IMR-90 (cell line): ENCODE data around the gene BMP8A. TPM values are rescaled to one million over a fixed set of nuclear protein-coding genes. Genes with fewer than 3 reads are reported as not detected.
A peak's percentile ranks its signal among the peaks of the same experiment; 100 is the strongest.

Experiments
- ATAC-seq: fragments of 200-7000 bp; cut with Tn5 transposase; 2 replicates; pipeline ENCODE4 v1.9.1; 2020; ENCODE audit warnings: low read depth, mild to moderate bottlenecking, moderate library complexity
- BruUV-seq: library from RNA; stranded (reverse); fragments of 400-500 nt; replicated peaks from 2 replicates; lab custom pipeline; 2021; lab: Mats Ljungman, UMichigan
- CTCF ChIA-PET: fragments of 300-600 bp; formaldehyde crosslinking; extraction: SDS; loops from one replicate; lab custom pipeline; 2021; ENCODE audit warnings: antibody characterized with exemption; lab: Yijun Ruan, JAX
- POLR2A ChIA-PET: fragments of 300-600 bp; sonication (Branson Sonifier 250); formaldehyde crosslinking; loops from one replicate; lab custom pipeline; 2022; ENCODE audit warnings: antibody characterized with exemption; ENCODE audit not compliant: unreplicated experiment; lab: Charles Lee
- DNase-seq: peaks from one replicate; pipeline ENCODE4 v3.0.0; 2013
- H2AFZ ChIP-seq: replicated peaks from 2 replicates; pipeline ENCODE3; 2013; ENCODE audit warnings: low read length, mild to moderate bottlenecking; ENCODE audit not compliant: poor library complexity
- H2AK5ac ChIP-seq: 2 replicates; pipeline ENCODE4 v1.6.1; 2013; ENCODE audit warnings: low read depth, low read length, inconsistent platforms
- H2AK9ac ChIP-seq: replicated peaks from 2 replicates; pipeline ENCODE3; 2013; ENCODE audit warnings: mild to moderate bottlenecking, low read depth, low read length, moderate library complexity; ENCODE audit not compliant: poor library complexity
- H2BK120ac ChIP-seq: 2 replicates; pipeline ENCODE4 v1.6.1; 2013; ENCODE audit warnings: low read depth, low read length, inconsistent platforms
- H2BK15ac ChIP-seq: 3 replicates; pipeline ENCODE4 v1.6.1; 2013; ENCODE audit warnings: low read depth, low read length, inconsistent platforms
- H2BK20ac ChIP-seq: 2 replicates; pipeline ENCODE4 v1.6.1; 2013; ENCODE audit warnings: low read depth, mild to moderate bottlenecking, inconsistent platforms, low read length, moderate library complexity
- H2BK5ac ChIP-seq: 2 replicates; pipeline ENCODE4 v1.6.1; 2013; ENCODE audit warnings: mild to moderate bottlenecking, low read depth, low read length, inconsistent platforms; ENCODE audit not compliant: poor library complexity, severe bottlenecking
- H3K14ac ChIP-seq: replicated peaks from 2 replicates; pipeline ENCODE4 v1.6.1; 2013; ENCODE audit warnings: low read depth, low read length, inconsistent platforms
- H3K18ac ChIP-seq: 2 replicates; pipeline ENCODE4 v1.6.1; 2013; ENCODE audit warnings: low read depth, low read length, control low read depth
- H3K23ac ChIP-seq: 2 replicates; pipeline ENCODE4 v1.6.1; 2013; ENCODE audit warnings: low read depth, low read length, inconsistent platforms
- H3K27ac ChIP-seq: 2 replicates; pipeline ENCODE4 v1.5.1; 2013; ENCODE audit warnings: mild to moderate bottlenecking, control low read depth, low read length; ENCODE audit not compliant: insufficient read depth
- H3K27me3 ChIP-seq: 2 replicates; pipeline ENCODE4 v1.6.1; 2013; ENCODE audit warnings: low read length; ENCODE audit not compliant: control insufficient read depth, insufficient read depth
- H3K36me3 ChIP-seq: 2 replicates; pipeline ENCODE4 v1.6.1; 2013; ENCODE audit warnings: low read length, mixed read lengths; ENCODE audit not compliant: control insufficient read depth, insufficient read depth
- H3K4ac ChIP-seq: 2 replicates; pipeline ENCODE4 v1.6.1; 2013; ENCODE audit warnings: low read depth, low read length, inconsistent platforms
- H3K4me1 ChIP-seq: 2 replicates; pipeline ENCODE4 v1.6.1; 2013; ENCODE audit warnings: low read length, mixed read lengths; ENCODE audit not compliant: control insufficient read depth, insufficient read depth
- H3K4me2 ChIP-seq: 2 replicates; pipeline ENCODE4 v1.6.1; 2013; ENCODE audit warnings: low read depth, mild to moderate bottlenecking, control low read depth, low read length, moderate library complexity
- H3K4me3 ChIP-seq: 2 replicates; pipeline ENCODE4 v1.5.1; 2013; ENCODE audit warnings: low read depth, mild to moderate bottlenecking, control low read depth, low read length, moderate library complexity; ENCODE audit not compliant: insufficient read depth
- H3K56ac ChIP-seq: 2 replicates; pipeline ENCODE4 v1.6.1; 2013; ENCODE audit warnings: low read length, inconsistent platforms; ENCODE audit not compliant: insufficient read depth; ENCODE audit errors: extremely low read depth
- H3K79me1 ChIP-seq, 2 experiments: 2 replicates each; pipeline ENCODE4 v1.6.1; 2013; ENCODE audit warnings: low read length in 2 of 2, inconsistent platforms in 1 of 2, low read depth in 1 of 2
- H3K9ac ChIP-seq: 2 replicates; pipeline ENCODE4 v1.6.1; 2013; ENCODE audit warnings: low read depth, low read length, control low read depth
- H3K9me1 ChIP-seq: 2 replicates; pipeline ENCODE4 v1.6.1; 2013; ENCODE audit warnings: low read length, inconsistent platforms; ENCODE audit not compliant: insufficient read depth
- H3K9me3 ChIP-seq: 2 replicates; pipeline ENCODE4 v1.6.1; 2013; ENCODE audit warnings: low read length; ENCODE audit not compliant: control insufficient read depth, insufficient read depth
- H4K20me1 ChIP-seq: 2 replicates; pipeline ENCODE4 v1.6.1; 2013; ENCODE audit warnings: low read length, inconsistent platforms; ENCODE audit not compliant: insufficient read depth
- H4K5ac ChIP-seq: 2 replicates; pipeline ENCODE4 v1.6.1; 2013; ENCODE audit warnings: mild to moderate bottlenecking, low read depth, low read length, control low read depth
- H4K8ac ChIP-seq, 2 experiments: 2 replicates each; pipeline ENCODE4 v1.6.1; 2013; ENCODE audit warnings: low read depth in 2 of 2, low read length in 2 of 2, control low read depth in 1 of 2, inconsistent platforms in 1 of 2
- H4K91ac ChIP-seq: 2 replicates; pipeline ENCODE4 v1.6.1; 2013; ENCODE audit warnings: low read depth, low read length, inconsistent platforms; ENCODE audit not compliant: insufficient read depth
- BHLHE40 ChIP-seq: fragments of 150-350 bp; IDR thresholded peaks from 2 replicates; pipeline ENCODE4 v1.6.1; 2016; ENCODE audit warnings: mild to moderate bottlenecking, low read depth, low read length
- CEBPB ChIP-seq: IDR thresholded peaks from 2 replicates; pipeline ENCODE4 v1.6.1; 2012; ENCODE audit warnings: low read depth, low read length, improper control_type of control experiment
- CHD1 ChIP-seq: IDR thresholded peaks from 2 replicates; pipeline ENCODE4 v1.6.1; 2012; ENCODE audit warnings: low read depth, low read length, improper control_type of control experiment
- CTCF ChIP-seq: conservative IDR thresholded peaks from 2 replicates; pipeline ENCODE4 v1.5.1; 2012; ENCODE audit warnings: mild to moderate bottlenecking, low read depth, low read length, improper control_type of control experiment
- FOS ChIP-seq: fragments of 150-350 bp; IDR thresholded peaks from 2 replicates; pipeline ENCODE4 v1.6.1; 2016; ENCODE audit warnings: low read depth, low read length
- MAFK ChIP-seq: IDR thresholded peaks from 2 replicates; pipeline ENCODE4 v1.6.1; 2012; ENCODE audit warnings: low read depth, low read length, improper control_type of control experiment
- MAZ ChIP-seq: IDR thresholded peaks from 2 replicates; pipeline ENCODE4 v1.6.1; 2012; ENCODE audit warnings: low read depth, mild to moderate bottlenecking, low read length, improper control_type of control experiment, moderate library complexity, borderline replicate concordance
- MXI1 ChIP-seq: IDR thresholded peaks from 2 replicates; pipeline ENCODE4 v1.6.1; 2012; ENCODE audit warnings: low read depth, mild to moderate bottlenecking, low read length, moderate library complexity, borderline replicate concordance
- NFE2L2 ChIP-seq: fragments of 150-350 bp; IDR thresholded peaks from 2 replicates; pipeline ENCODE4 v1.6.1; 2016; ENCODE audit warnings: low read depth, mild to moderate bottlenecking, low read length
- POLR2A ChIP-seq: IDR thresholded peaks from 2 replicates; pipeline ENCODE4 v1.6.1; 2012; ENCODE audit warnings: mild to moderate bottlenecking, low read depth, low read length
- RAD21 ChIP-seq: IDR thresholded peaks from 2 replicates; pipeline ENCODE4 v1.6.1; 2012; ENCODE audit warnings: low read length, improper control_type of control experiment
- RCOR1 ChIP-seq: IDR thresholded peaks from 2 replicates; pipeline ENCODE4 v1.6.1; 2012; ENCODE audit warnings: mild to moderate bottlenecking, low read length, improper control_type of control experiment; ENCODE audit not compliant: insufficient replicate concordance
- RFX5 ChIP-seq: IDR thresholded peaks from 2 replicates; pipeline ENCODE4 v1.8.0; 2012; ENCODE audit warnings: low read depth, mild to moderate bottlenecking, low read length, moderate library complexity
- SMC3 ChIP-seq: fragments of 150-350 bp; IDR thresholded peaks from 2 replicates; pipeline ENCODE4 v1.6.1; 2016; ENCODE audit warnings: low read depth, mild to moderate bottlenecking, antibody characterized with exemption, low read length, moderate library complexity
- WGBS, 2 experiments: methylation state at CpG; one replicate each; pipeline versions ENCODE4 v1.1.5 to v1.1.7; 2013; ENCODE audit warnings: missing lambda C conversion rate in 2 of 2; ENCODE audit not compliant: insufficient read length in 1 of 2; ENCODE audit errors: extremely low coverage in 2 of 2; 5-methylcytosine and 5-hydroxymethylcytosine counted together
- dilution Hi-C: fragments of 300-500 bp; cut with HindIII; formaldehyde crosslinking; loops from one replicate; pipeline ENCODE4 v1.14.3; 2018; ENCODE audit warnings: low sequenced_read_pairs; ENCODE audit not compliant: unreplicated experiment
- in situ Hi-C: fragments of 300-500 bp; cut with MboI; formaldehyde crosslinking; loops from 3 replicates; pipeline ENCODE4 v1.14.3; 2019; ENCODE audit warnings: low sequenced_read_pairs, inconsistent platforms, mixed read lengths
- intact Hi-C: fragments of 100-400 bp; cut with micrococcal nuclease; formaldehyde crosslinking; loops from 2 replicates; pipeline ENCODE4 v1.10.0; 2022
- polyA plus RNA-seq, 3 experiments: library from polyadenylated mRNA; depleted of rRNA; stranded (reverse); fragments of >200 nt; gene quantifications; 2 replicates each; pipeline ENCODE4 v1.2.3, GENCODE V29; 2012; ENCODE audit warnings: low replicate concordance in 1 of 3
- total RNA-seq: library from RNA; depleted of rRNA; stranded (reverse); fragments of >200 nt; gene quantifications from 2 replicates; pipeline ENCODE4 v1.2.3, GENCODE V29; 2012
- TF ChIP-seq, protein P1 (sequence below): fragments of 150-350 bp; IDR thresholded peaks from 2 replicates; pipeline ENCODE4 v1.6.1; 2016; ENCODE audit warnings: low read depth, mild to moderate bottlenecking, low read length, moderate library complexity, borderline replicate concordance
- TF ChIP-seq, protein P2 (sequence below): fragments of 150-350 bp; IDR thresholded peaks from 2 replicates; pipeline ENCODE4 v1.6.1; 2017; ENCODE audit warnings: mild to moderate bottlenecking, antibody characterized with exemption, low read length, low read depth

BMP8A gene
- total and polyA plus RNA-seq, 2 of the 4 experiments (the other 2 are of a cell fraction): not detected

DNA sequence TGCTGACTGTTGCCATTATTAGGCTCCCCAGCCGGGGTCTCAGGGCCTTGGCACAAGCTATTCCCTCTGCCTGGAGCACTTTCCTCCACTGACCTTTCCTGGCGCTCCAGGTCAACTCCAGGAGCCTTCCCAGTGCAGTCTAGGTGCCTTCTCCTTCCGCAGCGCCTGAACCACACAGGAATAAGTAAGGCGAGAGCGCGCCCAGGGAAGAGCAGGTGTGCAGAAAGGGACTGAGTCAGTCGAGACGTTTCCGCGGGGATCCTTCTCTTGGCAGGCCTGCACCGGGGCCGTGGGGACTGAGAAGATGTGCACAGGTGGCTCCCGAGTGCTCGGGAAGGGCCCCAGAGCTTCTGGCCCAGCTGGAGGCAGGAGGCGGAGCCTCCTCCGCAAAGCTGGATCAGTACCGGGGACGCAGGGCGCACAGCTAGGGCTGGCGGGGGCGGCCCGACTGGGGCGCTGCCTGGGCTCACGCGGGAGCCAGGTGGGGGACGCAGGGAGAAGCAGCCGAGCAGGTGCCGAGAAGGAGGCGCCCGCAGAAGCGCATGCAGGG lies 765 bp upstream of the BMP8A start:
- in situ Hi-C loops (loop anchor here (5.0 kb wide), 1 partner anchor 297 kb away; the partner anchor contains the start of gene BMP8B), dilution Hi-C loops (no loop called here), intact Hi-C loops (no loop called here)
- H3K23ac ChIP-seq: no peak overlapping the region
- H3K9ac ChIP-seq: no peak overlapping the region
- POLR2A ChIA-PET: no interaction called here
- H4K8ac ChIP-seq: no peak overlapping the region
- peak; percentile 4 for ATAC-seq
- no peak overlapping the region for H3K14ac ChIP-seq
- 3% methylated on average over 6 of the region's 32 CpGs; no CpG with 5 or more reads in 1 of the 2 experiments for WGBS, 2 experiments
- H2AFZ ChIP-seq: peak overlapping the region; percentile 83
- BruUV-seq: no TSS peak
- no peak overlapping the region for H3K4me3 ChIP-seq
- no peak for DNase-seq
- no peak overlapping the region for H2AK9ac ChIP-seq
- no peak overlapping the region for H3K4me2 ChIP-seq
- H3K9me1 ChIP-seq: no peaks in the 10 kb centered on the region
- H3K27ac ChIP-seq: no peak overlapping the region
- H3K4ac ChIP-seq: no peak overlapping the region
- H3K79me1 ChIP-seq: 0 out of 4 replicates have a peak, but pooled peaks cover 0 to 2% of the 10 kb centered on the region in 2 experiments
- no peak overlapping the region for H3K56ac ChIP-seq
- CTCF ChIA-PET: interaction anchor here (0.6 kb wide), 1 partner anchor 10 kb away, joined by 4 read pairs; no protein-coding TSS in a partner anchor
- no peak for TF ChIP-seq SMC3
- TF ChIP-seq, protein P1, sequence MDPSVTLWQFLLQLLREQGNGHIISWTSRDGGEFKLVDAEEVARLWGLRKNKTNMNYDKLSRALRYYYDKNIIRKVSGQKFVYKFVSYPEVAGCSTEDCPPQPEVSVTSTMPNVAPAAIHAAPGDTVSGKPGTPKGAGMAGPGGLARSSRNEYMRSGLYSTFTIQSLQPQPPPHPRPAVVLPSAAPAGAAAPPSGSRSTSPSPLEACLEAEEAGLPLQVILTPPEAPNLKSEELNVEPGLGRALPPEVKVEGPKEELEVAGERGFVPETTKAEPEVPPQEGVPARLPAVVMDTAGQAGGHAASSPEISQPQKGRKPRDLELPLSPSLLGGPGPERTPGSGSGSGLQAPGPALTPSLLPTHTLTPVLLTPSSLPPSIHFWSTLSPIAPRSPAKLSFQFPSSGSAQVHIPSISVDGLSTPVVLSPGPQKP: no peak
- no peak for TF ChIP-seq RCOR1
- TF ChIP-seq MAZ: no peak
- no peak for TF ChIP-seq MXI1
- TF ChIP-seq POLR2A: no peak
- TF ChIP-seq NFE2L2: no peak
- TF ChIP-seq CHD1: no peak
- TF ChIP-seq FOS: no peak
- TF ChIP-seq RFX5: no peak
- no peak for TF ChIP-seq BHLHE40
- no peak for TF ChIP-seq RAD21
- no peak for TF ChIP-seq CTCF
- no peak for TF ChIP-seq CEBPB
- TF ChIP-seq, protein P2, sequence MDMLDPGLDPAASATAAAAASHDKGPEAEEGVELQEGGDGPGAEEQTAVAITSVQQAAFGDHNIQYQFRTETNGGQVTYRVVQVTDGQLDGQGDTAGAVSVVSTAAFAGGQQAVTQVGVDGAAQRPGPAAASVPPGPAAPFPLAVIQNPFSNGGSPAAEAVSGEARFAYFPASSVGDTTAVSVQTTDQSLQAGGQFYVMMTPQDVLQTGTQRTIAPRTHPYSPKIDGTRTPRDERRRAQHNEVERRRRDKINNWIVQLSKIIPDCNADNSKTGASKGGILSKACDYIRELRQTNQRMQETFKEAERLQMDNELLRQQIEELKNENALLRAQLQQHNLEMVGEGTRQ: no peak
- no peak for TF ChIP-seq MAFK
- H3K9me3 ChIP-seq: no peaks in the 10 kb centered on the region
- no peak overlapping the region for H2BK120ac ChIP-seq
- H3K18ac ChIP-seq: no peak overlapping the region
- no peak overlapping the region for H2BK5ac ChIP-seq
- H4K91ac ChIP-seq: no peak overlapping the region
- no peak overlapping the region for H2AK5ac ChIP-seq
- H2BK15ac ChIP-seq: no peak overlapping the region
- peaks cover 28% of the 10 kb centered on the region for H3K27me3 ChIP-seq
- peaks cover 3% of the 10 kb centered on the region; the same call in 1 of the 2 replicates for H3K4me1 ChIP-seq
- peaks cover 14% of the 10 kb centered on the region for H3K36me3 ChIP-seq
- H4K20me1 ChIP-seq: peaks cover 16% of the 10 kb centered on the region; the same call in 1 of the 2 replicates
- H4K5ac ChIP-seq: no peak overlapping the region
- no peak overlapping the region for H2BK20ac ChIP-seq
